Stomach (tissue), 9 donors: ENCODE data around the gene USP17L10. TPM values are rescaled to one million over a fixed set of nuclear protein-coding genes. Genes with fewer than 3 reads are reported as not detected.
"Not testable (repeated sequence)": the region's sequence is repeated elsewhere in the genome, so short reads cannot be mapped to it uniquely, and the experiment has no call there.

Experiments used
- DNase-seq, 2 donors: peaks; one replicate each; pipeline versions ENCODE4 v3.0.0 to v3.0.0-alpha.2; 2013 to 2019
- H3K27ac ChIP-seq, 5 donors: fragments of 200-600 bp in 4 of 5; sonication (generic) in 4 of 5; one replicate each; pipeline ENCODE4 v1.5.1; 2013 to 2019; ENCODE audit warnings: mild to moderate bottlenecking in 1 of 5, moderate library complexity in 1 of 5
- H3K27me3 ChIP-seq, 3 donors: fragments of 200-600 bp; sonication (generic); one replicate each; pipeline ENCODE4 v1.5.1; 2017 to 2019; ENCODE audit warnings: mixed run types in 1 of 3
- H3K36me3 ChIP-seq, 4 donors: fragments of 200-600 bp; sonication (generic); 1 replicate in 3 of 4; 2 replicates in 1 of 4; pipeline ENCODE4 v1.5.1; 2016 to 2019
- H3K4me1 ChIP-seq, 4 donors: fragments of 200-600 bp; sonication (generic); one replicate each; pipeline ENCODE4 v1.5.1; 2016 to 2019
- H3K4me3 ChIP-seq, 4 donors: fragments of 200-600 bp; sonication (generic) in 3 of 4; one replicate each; pipeline ENCODE4 v1.5.1; 2016 to 2019; ENCODE audit warnings: mild to moderate bottlenecking in 1 of 4
- H3K9me3 ChIP-seq, 4 donors: fragments of 200-600 bp; sonication (generic); one replicate each; pipeline ENCODE4 v1.5.1; 2016 to 2019
- WGBS, 5 donors: extraction: QIAGEN DNeasy Blood & Tissue Kit in 3 of 5; methylation state at CpG; one replicate each; pipeline versions ENCODE4 v1.1.5 to v1.1.7; 2013 to 2018; 5-methylcytosine and 5-hydroxymethylcytosine counted together
- intact Hi-C: fragments of 100-400 bp; cut with DNase I; formaldehyde crosslinking; loops from one replicate; pipeline ENCODE4 v1.15.1; 2023; ENCODE audit warnings: low total_unique reads
- polyA plus RNA-seq, 3 donors: library from polyadenylated mRNA; stranded (reverse); fragments of 200-250 nt; gene quantifications; one replicate each; pipeline ENCODE4 v1.2.3, GENCODE V29; 2013
- total RNA-seq, 5 donors: library from RNA; depleted of rRNA; stranded (reverse); fragments of >200 nt; gene quantifications; one replicate each; pipeline versions ENCODE4 v1.1.0 to v1.2.3, GENCODE V29; 2014 to 2016
- donor health status: healthy with polysubstance abuse.
- donor health status: Bipolar disorder and iron deficiency.
- donor health status: healthy.

The USP17L10 gene
- total and polyA plus RNA-seq, 8 donors = not detected

DNA sequence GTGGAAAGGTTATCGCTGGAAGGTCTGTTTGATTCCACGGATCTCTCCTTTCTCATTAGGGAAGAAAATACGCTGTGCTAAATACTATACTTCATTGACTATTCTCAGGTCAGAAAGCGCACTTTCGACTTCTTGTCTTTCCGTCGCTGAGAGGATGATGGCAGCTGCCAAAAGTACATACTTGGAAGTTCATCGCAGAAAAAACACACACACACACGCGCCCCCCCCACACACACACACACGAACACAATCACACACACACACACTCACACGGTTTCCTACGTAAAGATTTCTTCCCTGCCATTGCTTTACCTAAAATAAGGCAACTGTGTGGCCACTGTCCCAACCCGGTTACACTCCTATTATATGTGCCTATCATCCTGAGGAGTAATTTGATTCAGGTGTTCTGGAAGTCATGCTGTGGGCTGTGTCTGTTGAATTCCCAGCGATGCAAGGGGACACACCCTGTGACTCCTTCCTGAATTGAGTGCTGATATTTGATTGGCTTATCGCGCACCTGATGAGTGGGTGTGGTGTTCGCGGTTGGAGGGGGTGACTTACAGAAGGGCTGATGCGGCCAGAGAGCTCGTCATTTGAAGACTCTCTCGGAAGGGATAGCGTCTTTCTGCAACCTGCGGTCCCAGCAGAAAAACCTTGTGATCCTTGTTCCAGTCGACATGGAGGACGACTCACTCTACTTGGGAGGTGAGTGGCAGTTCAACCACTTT, 37.7 kb downstream of the USP17L10 start, which contains the start of gene USP17L18:
TSS of gene USP17L18 (plus strand) at position 678 of the 728 bp plus-strand sequence. CDS start at position 678, 0 bp downstream.
- 84 to 92% (median 87%) methylated on average over 8 to 20 of the region's 26 CpGs for WGBS, 5 donors
- DNase-seq = peak; percentile 3 to 26
- H3K36me3 ChIP-seq, H3K9me3 ChIP-seq, H3K27ac ChIP-seq, H3K27me3 ChIP-seq, H3K4me1 ChIP-seq, intact Hi-C loops, H3K4me3 ChIP-seq: not testable (repeated sequence)

DNA sequence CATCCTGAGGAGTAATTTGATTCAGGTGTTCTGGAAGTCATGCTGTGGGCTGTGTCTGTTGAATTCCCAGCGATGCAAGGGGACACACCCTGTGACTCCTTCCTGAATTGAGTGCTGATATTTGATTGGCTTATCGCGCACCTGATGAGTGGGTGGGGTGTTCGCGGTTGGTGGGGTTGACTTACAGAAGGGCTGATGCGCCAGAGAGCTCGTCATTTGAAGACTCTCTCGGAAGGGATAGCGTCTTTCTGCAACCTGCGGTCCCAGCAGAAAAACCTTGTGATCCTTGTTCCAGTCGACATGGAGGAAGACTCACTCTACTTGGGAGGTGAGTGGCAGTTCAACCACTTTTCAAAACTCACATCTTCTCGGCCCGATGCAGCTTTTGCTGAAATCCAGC, 42.6 kb downstream of the USP17L10 start, which contains the start of gene USP17L19:
TSS of gene USP17L19 (plus strand) at position 301 of the 400 bp plus-strand sequence. CDS start at position 301, 0 bp downstream.
- intact Hi-C loops, H3K36me3 ChIP-seq, H3K27ac ChIP-seq, H3K4me3 ChIP-seq, DNase-seq, H3K27me3 ChIP-seq, H3K9me3 ChIP-seq, H3K4me1 ChIP-seq: not testable (repeated sequence)
- no CpG with 5 or more reads among the region's 13 CpGs for WGBS, 5 donors

- no CpG with 5 or more reads among the region's 15 CpGs for WGBS, 5 donors
- H3K27ac ChIP-seq, H3K9me3 ChIP-seq, H3K4me3 ChIP-seq, DNase-seq, H3K27me3 ChIP-seq, H3K36me3 ChIP-seq, intact Hi-C loops, H3K4me1 ChIP-seq: not testable (repeated sequence)
Observed at GRCh38 chr4:9257824-9258223, 47.4 kb downstream of the USP17L10 start, which contains the start of gene USP17L20. USP17L20 (plus strand) TSS chr4:9258124; CDS start chr4:9258124, 0 bp downstream.

Other genes starting within 250 kb of the USP17L10 start
- gene FAM90A26, start 40.2 kb upstream of the USP17L10 start, total RNA-seq = not detected
- gene FAM90A26, start 40.2 kb upstream of the USP17L10 start, polyA plus RNA-seq = not detected
- gene USP17L11, start 4.7 kb downstream of the USP17L10 start, total RNA-seq = not detected
- not detected for gene USP17L11, start 4.7 kb downstream of the USP17L10 start, polyA plus RNA-seq
- gene USP17L12, start 9.5 kb downstream of the USP17L10 start, total RNA-seq = not detected
- gene USP17L12, start 9.5 kb downstream of the USP17L10 start, polyA plus RNA-seq = not detected
- not detected for gene USP17L13, start 14.2 kb downstream of the USP17L10 start, total RNA-seq
- gene USP17L13, start 14.2 kb downstream of the USP17L10 start, polyA plus RNA-seq = not detected
- gene USP17L15, start 23.7 kb downstream of the USP17L10 start, total RNA-seq = not detected
- gene USP17L15, start 23.7 kb downstream of the USP17L10 start, polyA plus RNA-seq = not detected
- gene USP17L17, start 33.2 kb downstream of the USP17L10 start, total RNA-seq = not detected
- not detected for gene USP17L17, start 33.2 kb downstream of the USP17L10 start, polyA plus RNA-seq
- gene USP17L18, start 38.0 kb downstream of the USP17L10 start, total RNA-seq = not detected
- gene USP17L18, start 38.0 kb downstream of the USP17L10 start, polyA plus RNA-seq = not detected
- not detected for gene USP17L19, start 42.7 kb downstream of the USP17L10 start, total RNA-seq
- gene USP17L19, start 42.7 kb downstream of the USP17L10 start, polyA plus RNA-seq = not detected
- not detected for gene USP17L20, start 47.5 kb downstream of the USP17L10 start, total RNA-seq
- gene USP17L20, start 47.5 kb downstream of the USP17L10 start, polyA plus RNA-seq = not detected
- gene USP17L21, start 52.2 kb downstream of the USP17L10 start, total RNA-seq = not detected
- gene USP17L21, start 52.2 kb downstream of the USP17L10 start, polyA plus RNA-seq = not detected
- gene USP17L22, start 57.0 kb downstream of the USP17L10 start, total RNA-seq = not detected
- gene USP17L22, start 57.0 kb downstream of the USP17L10 start, polyA plus RNA-seq = not detected
- not detected for gene USP17L24, start 114.5 kb downstream of the USP17L10 start, total RNA-seq
- not detected for gene USP17L24, start 114.5 kb downstream of the USP17L10 start, polyA plus RNA-seq
- gene USP17L25, start 119.3 kb downstream of the USP17L10 start, total RNA-seq = not detected
- gene USP17L25, start 119.3 kb downstream of the USP17L10 start, polyA plus RNA-seq = not detected
- gene USP17L26, start 124.0 kb downstream of the USP17L10 start, total RNA-seq = not detected
- gene USP17L26, start 124.0 kb downstream of the USP17L10 start, polyA plus RNA-seq = not detected
- gene USP17L5, start 128.7 kb downstream of the USP17L10 start, total RNA-seq = not detected
- gene USP17L5, start 128.7 kb downstream of the USP17L10 start, polyA plus RNA-seq = not detected
- gene USP17L27, start 133.5 kb downstream of the USP17L10 start, total RNA-seq = not detected
- gene USP17L27, start 133.5 kb downstream of the USP17L10 start, polyA plus RNA-seq = not detected
- not detected for gene USP17L28, start 138.2 kb downstream of the USP17L10 start, total RNA-seq
- gene USP17L28, start 138.2 kb downstream of the USP17L10 start, polyA plus RNA-seq = not detected
- gene USP17L29, start 143.0 kb downstream of the USP17L10 start, total RNA-seq = not detected
- not detected for gene USP17L29, start 143.0 kb downstream of the USP17L10 start, polyA plus RNA-seq
- gene USP17L30, start 152.5 kb downstream of the USP17L10 start, total RNA-seq = not detected
- gene USP17L30, start 152.5 kb downstream of the USP17L10 start, polyA plus RNA-seq = not detected
- not detected for gene DEFB131A, start 233.8 kb downstream of the USP17L10 start, total RNA-seq
- gene DEFB131A, start 233.8 kb downstream of the USP17L10 start, polyA plus RNA-seq = not detected